HepG2 (cell line): ENCODE data around the gene CTSD. TPM values are rescaled to one million over a fixed set of nuclear protein-coding genes. Genes with fewer than 3 reads are reported as not detected.

Experiments used
- ATAC-seq: fragments of 200-7000 bp; cut with Tn5 transposase; 3 replicates; pipeline ENCODE4 v1.9.1; 2020; ENCODE audit warnings: mild to moderate bottlenecking, moderate library complexity
- BruUV-seq: library from RNA; stranded (reverse); fragments of 400-500 nt; replicated peaks from 2 replicates; lab custom pipeline; 2021; lab: Mats Ljungman, UMichigan
- CTCF ChIA-PET: fragments of 300-600 bp; formaldehyde crosslinking; extraction: SDS; loops from one replicate; lab custom pipeline; 2021; ENCODE audit warnings: low total read pairs, inconsistent platforms, low intra/inter-chr PET ratio; lab: Yijun Ruan, JAX
- POLR2A ChIA-PET: fragments of 350-600 bp; sonication (Branson Sonifier 250); formaldehyde crosslinking; loops from one replicate; lab custom pipeline; 2020; ENCODE audit warnings: antibody characterized with exemption, inconsistent platforms; lab: Yijun Ruan, JAX
- DNase-seq: peaks from one replicate; pipeline ENCODE4 v3.0.0-alpha.2; 2015; ENCODE audit warnings: low spot score
- FAIRE-seq: peaks from 3 replicates; lab custom pipeline; 2011; peaks lifted over from hg19 to GRCh38; lab: Jason Lieb, UNC
- H2AFZ ChIP-seq: one replicate; pipeline ENCODE4 v1.6.1; 2011; ENCODE audit warnings: low read length, inconsistent platforms
- H3K27ac ChIP-seq: fragments of 300-600 bp; 3 replicates; pipeline ENCODE4 v1.8.0; 2011; ENCODE audit warnings: mixed run types, mild to moderate bottlenecking, mixed read lengths, low read length, inconsistent platforms; ENCODE audit not compliant: insufficient read depth; ENCODE audit errors: extremely low read length
- H3K27me3 ChIP-seq, 2 experiments: fragments of 200-600 bp in 1 of 2; 2 replicates in 1 of 2; 3 replicates in 1 of 2; pipeline versions ENCODE4 v1.6.0 to v1.8.0; 2011; ENCODE audit warnings: low read length in 2 of 2, mild to moderate bottlenecking in 2 of 2, moderate library complexity in 2 of 2, inconsistent platforms in 1 of 2; ENCODE audit not compliant: insufficient read depth in 2 of 2, control insufficient read depth in 1 of 2
- H3K36me3 ChIP-seq, 2 experiments: fragments of 200-600 bp in 1 of 2; replicated peaks in 1 of 2; 2 replicates in 1 of 2; 3 replicates in 1 of 2; pipeline versions ENCODE4 v1.5.1 to v1.8.0; 2011; ENCODE audit warnings: low read length in 2 of 2, inconsistent platforms in 1 of 2; ENCODE audit not compliant: insufficient read depth in 2 of 2, control insufficient read depth in 1 of 2
- H3K4me1 ChIP-seq: 2 replicates; pipeline ENCODE4 v1.5.1; 2012; ENCODE audit warnings: low read length, inconsistent platforms; ENCODE audit not compliant: insufficient read depth
- H3K4me2 ChIP-seq: 2 replicates; pipeline ENCODE4 v1.6.0; 2011; ENCODE audit warnings: low read depth, low read length, inconsistent platforms
- H3K4me3 ChIP-seq, 3 experiments: fragments of 200-600 bp in 1 of 3; sonication (generic), shearing (Covaris generic) in 1 of 3; replicated peaks in 1 of 3; 2 replicates each; pipeline ENCODE4 v1.5.1; 2011 to 2016; ENCODE audit warnings: low read length in 3 of 3, inconsistent platforms in 2 of 3, low read depth in 2 of 3, mild to moderate bottlenecking in 2 of 3, control low read depth in 1 of 3, mixed read lengths in 1 of 3; ENCODE audit not compliant: insufficient read depth in 1 of 3
- H3K79me2 ChIP-seq: one replicate; pipeline ENCODE4 v1.6.1; 2011; ENCODE audit warnings: low read length, inconsistent platforms; ENCODE audit not compliant: insufficient read depth
- H3K9ac ChIP-seq: 2 replicates; pipeline ENCODE4 v1.6.0; 2011; ENCODE audit warnings: mild to moderate bottlenecking, low read depth, low read length, inconsistent platforms; ENCODE audit not compliant: insufficient read depth
- H3K9me3 ChIP-seq: 2 replicates; pipeline ENCODE4 v1.5.1; 2012; ENCODE audit warnings: mild to moderate bottlenecking, low read length
- H4K20me1 ChIP-seq: 2 replicates; pipeline ENCODE4 v1.6.0; 2011; ENCODE audit warnings: inconsistent platforms, mild to moderate bottlenecking, low read length, moderate library complexity; ENCODE audit not compliant: insufficient read depth
- HOXA9 ChIP-seq: sonication (generic); formaldehyde crosslinking; IDR thresholded peaks from 2 replicates; pipeline ENCODE4 v1.8.1; 2022; ENCODE audit warnings: missing genetic modification reagents, mild to moderate bottlenecking, moderate library complexity, borderline replicate concordance
- JDP2 ChIP-seq: sonication (generic); formaldehyde crosslinking; IDR thresholded peaks from 2 replicates; pipeline ENCODE4 v1.8.1; 2022; ENCODE audit warnings: missing genetic modification reagents, borderline replicate concordance
- NCOA2 ChIP-seq: sonication (generic); formaldehyde crosslinking; IDR thresholded peaks from 2 replicates; pipeline ENCODE4 v1.8.0; 2022; ENCODE audit warnings: inconsistent platforms
- PAX8 ChIP-seq: sonication (generic); formaldehyde crosslinking; IDR thresholded peaks from 2 replicates; pipeline ENCODE4 v1.8.0; 2022; ENCODE audit warnings: mild to moderate bottlenecking, missing genetic modification reagents, borderline replicate concordance
- PLRG1 ChIP-seq: fragments of 450-650 bp; conservative IDR thresholded peaks from 2 replicates; pipeline ENCODE4 v1.6.1; 2016
- POLR2A ChIP-seq, 2 experiments: IDR thresholded peaks; 2 replicates each; pipeline ENCODE4 v1.6.1; 2011; ENCODE audit warnings: low read depth in 2 of 2, low read length in 2 of 2, mild to moderate bottlenecking in 1 of 2, moderate library complexity in 1 of 2; ENCODE audit not compliant: insufficient read depth in 1 of 2
- SATB2 ChIP-seq: sonication (generic); formaldehyde crosslinking; IDR thresholded peaks from 2 replicates; pipeline ENCODE4 v1.5.0; 2020; ENCODE audit warnings: missing genetic modification reagents
- TARDBP ChIP-seq: sonication (generic); formaldehyde crosslinking; IDR thresholded peaks from 2 replicates; pipeline ENCODE4 v1.8.0; 2022; ENCODE audit warnings: mild to moderate bottlenecking, missing genetic modification reagents
- ZBTB3 ChIP-seq: sonication (generic); formaldehyde crosslinking; IDR thresholded peaks from 2 replicates; pipeline ENCODE4 v1.4.0; 2020; ENCODE audit warnings: low read depth, mild to moderate bottlenecking, moderate library complexity, missing genetic modification reagents, borderline replicate concordance
- ZFX ChIP-seq: sonication (generic); formaldehyde crosslinking; IDR thresholded peaks from 2 replicates; pipeline ENCODE4 v1.4.0; 2020; ENCODE audit warnings: mild to moderate bottlenecking, low read depth, missing genetic modification reagents, moderate library complexity
- ZNF251 ChIP-seq: sonication (generic); formaldehyde crosslinking; IDR thresholded peaks from 2 replicates; pipeline ENCODE4 v1.9.0; 2021; ENCODE audit warnings: mild to moderate bottlenecking, missing genetic modification reagents
- ZNF337 ChIP-seq: sonication (generic); formaldehyde crosslinking; IDR thresholded peaks from 2 replicates; pipeline ENCODE4 v1.5.1; 2020; ENCODE audit warnings: missing genetic modification reagents, low read depth, mild to moderate bottlenecking, borderline replicate concordance
- ZNF670 ChIP-seq: sonication (generic); formaldehyde crosslinking; IDR thresholded peaks from 2 replicates; pipeline ENCODE4 v1.8.0; 2022; ENCODE audit warnings: mild to moderate bottlenecking, missing genetic modification reagents, borderline replicate concordance
- ZNF713 ChIP-seq: sonication (generic); formaldehyde crosslinking; IDR thresholded peaks from 2 replicates; pipeline ENCODE4 v1.4.0; 2020; ENCODE audit warnings: mild to moderate bottlenecking, missing genetic modification reagents
- WGBS: methylation state at CpG from one replicate; pipeline ENCODE4 v1.1.6; 2017; ENCODE audit warnings: low lambda C conversion rate; 5-methylcytosine and 5-hydroxymethylcytosine counted together
- in situ Hi-C: cut with HindIII; loops from 2 replicates; pipeline ENCODE4 v1.10.0; 2017; ENCODE audit warnings: low pct_unique_long_range_greater_than_20kb; ENCODE audit not compliant: extremely low pct_ligation_motif_present
- intact Hi-C: fragments of 100-400 bp; cut with micrococcal nuclease; formaldehyde crosslinking; loops from one replicate; pipeline ENCODE4 v1.10.0; 2022; ENCODE audit not compliant: unreplicated experiment
- polyA plus RNA-seq, 8 experiments: library from polyadenylated mRNA; depleted of rRNA in 3 of 8; stranded (reverse) in 7 of 8; unstranded in 1 of 8; fragments of >200 nt; fragmentation: Illumina TruSeq in 4 of 8; extraction: Trizol in 4 of 8; gene quantifications; 2 replicates each; pipeline versions ENCODE4 v1.2.1 to v1.2.3, GENCODE V29; 2011 to 2016; ENCODE audit warnings: low read depth in 4 of 8, missing spikeins in 1 of 8, mixed read lengths in 1 of 8; ENCODE audit not compliant: insufficient read depth in 1 of 8
- total RNA-seq, 5 experiments: library from RNA; depleted of rRNA; stranded (reverse); fragments of >200 nt; fragmentation: Illumina TruSeq; extraction: Trizol; gene quantifications; 2 replicates each; pipeline ENCODE4 v1.2.3, GENCODE V29; 2016; ENCODE audit warnings: low read depth in 1 of 5
- TF ChIP-seq, protein P1 (sequence below): sonication (generic); formaldehyde crosslinking; IDR thresholded peaks from 2 replicates; pipeline ENCODE4 v1.5.0; 2020; ENCODE audit warnings: missing genetic modification reagents, mild to moderate bottlenecking, borderline replicate concordance
- TF ChIP-seq, protein P2 (sequence below): sonication (generic); formaldehyde crosslinking; IDR thresholded peaks from 2 replicates; pipeline ENCODE4 v1.8.1; 2023; ENCODE audit warnings: missing genetic modification reagents, inconsistent platforms, borderline replicate concordance
- TF ChIP-seq, protein P3 (sequence below): sonication (generic); formaldehyde crosslinking; IDR thresholded peaks from 2 replicates; pipeline ENCODE4 v1.5.1; 2020; ENCODE audit warnings: missing genetic modification reagents, mild to moderate bottlenecking, borderline replicate concordance

The CTSD gene
- total and polyA plus RNA-seq, 2 of the 13 experiments (the other 11 are each of a cell fraction or from before 2014, with no cell fraction given), result 143 to 230 TPM

DNA sequence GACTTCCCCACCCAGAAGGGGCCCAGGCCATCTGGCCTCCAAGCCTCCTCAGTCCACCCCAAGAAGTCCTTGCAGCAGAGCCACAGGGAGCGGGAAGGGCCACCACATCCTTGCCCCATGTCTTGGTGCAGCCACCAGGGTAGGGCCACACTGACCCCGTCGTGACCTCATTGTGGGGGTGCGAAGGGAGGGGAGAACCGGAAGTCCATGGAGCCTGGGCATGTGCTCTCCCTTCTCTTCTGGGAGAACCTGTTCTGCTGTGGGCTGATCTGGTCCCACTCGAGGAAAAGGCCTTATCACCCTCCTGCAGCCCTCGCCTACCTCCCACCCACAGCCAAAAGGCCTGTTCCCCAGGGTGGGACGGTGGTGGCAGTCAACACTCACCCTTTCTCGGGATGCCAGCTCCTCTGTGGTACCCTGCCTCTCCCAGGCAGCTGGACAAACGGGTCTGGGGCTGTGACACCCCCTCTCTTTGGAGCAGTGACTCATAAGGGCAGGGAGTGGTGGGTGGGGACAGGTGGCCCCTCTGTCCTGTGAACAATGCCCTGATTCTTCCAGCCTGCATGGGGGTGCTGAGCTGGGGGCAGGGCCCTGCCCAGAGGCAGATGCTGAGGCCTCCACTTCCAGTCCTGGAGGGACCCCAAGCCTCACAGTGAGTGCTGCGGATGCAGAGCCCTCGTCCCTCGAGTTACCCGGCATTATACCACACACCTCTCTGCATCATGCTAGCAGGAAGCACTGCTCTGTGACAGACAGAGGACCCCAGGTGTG is 14.6 kb upstream of the CTSD start:
- no peak overlapping the region for H3K9ac ChIP-seq
- no peak overlapping the region for H3K4me3 ChIP-seq
- 19% methylated on average over 8 of the region's 14 CpGs for WGBS
- FAIRE-seq (no peak), ATAC-seq (no peak), DNase-seq (no peak)
- H3K9me3 ChIP-seq, result no peaks in the 10 kb centered on the region
- no peak overlapping the region for H2AFZ ChIP-seq
- H3K27me3 ChIP-seq, result peaks cover 12 to 58% of the 10 kb centered on the region in 2 experiments
- in situ Hi-C loops (no loop called here), intact Hi-C loops (no loop called here)
- H3K4me1 ChIP-seq, result peaks cover 11% of the 10 kb centered on the region
- H3K79me2 ChIP-seq, result no peaks in the 10 kb centered on the region
- BruUV-seq, result no TSS peak
- no peaks in the 10 kb centered on the region for H4K20me1 ChIP-seq
- POLR2A ChIA-PET, result no interaction called here
- H3K4me2 ChIP-seq, result no peak overlapping the region
- TF ChIP-seq TARDBP (CRISPR knock-in tag), result no peak
- TF ChIP-seq ZNF251 (CRISPR knock-in tag), result no peak
- TF ChIP-seq ZNF713 (CRISPR knock-in tag), result no peak
- TF ChIP-seq HOXA9 (CRISPR knock-in tag), result no peak
- TF ChIP-seq, protein P1, sequence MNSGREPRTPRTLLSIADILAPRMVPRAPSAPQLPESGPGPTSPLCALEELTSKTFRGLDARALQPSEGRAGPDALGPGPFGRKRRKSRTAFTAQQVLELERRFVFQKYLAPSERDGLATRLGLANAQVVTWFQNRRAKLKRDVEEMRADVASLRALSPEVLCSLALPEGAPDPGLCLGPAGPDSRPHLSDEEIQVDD (CRISPR knock-in tag), result no peak
- no peak for TF ChIP-seq ZNF337 (CRISPR knock-in tag)
- no peak for TF ChIP-seq SATB2 (CRISPR knock-in tag)
- TF ChIP-seq POLR2A (IDR thresholded peaks at IDR 0.05; ENCODE audit: insufficient read depth in 1 of 2, low read depth in 2 of 2, low read length in 2 of 2), result no peak
- TF ChIP-seq PAX8 (CRISPR knock-in tag), result no peak
- TF ChIP-seq NCOA2 (CRISPR knock-in tag), result no peak
- no peak for TF ChIP-seq PLRG1
- no peak for TF ChIP-seq ZBTB3 (CRISPR knock-in tag)
- no peak for TF ChIP-seq JDP2 (CRISPR knock-in tag)
- no peak for TF ChIP-seq ZFX
- TF ChIP-seq, protein P2, sequence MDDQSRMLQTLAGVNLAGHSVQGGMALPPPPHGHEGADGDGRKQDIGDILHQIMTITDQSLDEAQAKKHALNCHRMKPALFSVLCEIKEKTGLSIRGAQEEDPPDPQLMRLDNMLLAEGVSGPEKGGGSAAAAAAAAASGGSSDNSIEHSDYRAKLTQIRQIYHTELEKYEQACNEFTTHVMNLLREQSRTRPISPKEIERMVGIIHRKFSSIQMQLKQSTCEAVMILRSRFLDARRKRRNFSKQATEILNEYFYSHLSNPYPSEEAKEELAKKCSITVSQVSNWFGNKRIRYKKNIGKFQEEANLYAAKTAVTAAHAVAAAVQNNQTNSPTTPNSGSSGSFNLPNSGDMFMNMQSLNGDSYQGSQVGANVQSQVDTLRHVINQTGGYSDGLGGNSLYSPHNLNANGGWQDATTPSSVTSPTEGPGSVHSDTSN, result no peak
- no peak for TF ChIP-seq ZNF670 (CRISPR knock-in tag)
- TF ChIP-seq, protein P3, sequence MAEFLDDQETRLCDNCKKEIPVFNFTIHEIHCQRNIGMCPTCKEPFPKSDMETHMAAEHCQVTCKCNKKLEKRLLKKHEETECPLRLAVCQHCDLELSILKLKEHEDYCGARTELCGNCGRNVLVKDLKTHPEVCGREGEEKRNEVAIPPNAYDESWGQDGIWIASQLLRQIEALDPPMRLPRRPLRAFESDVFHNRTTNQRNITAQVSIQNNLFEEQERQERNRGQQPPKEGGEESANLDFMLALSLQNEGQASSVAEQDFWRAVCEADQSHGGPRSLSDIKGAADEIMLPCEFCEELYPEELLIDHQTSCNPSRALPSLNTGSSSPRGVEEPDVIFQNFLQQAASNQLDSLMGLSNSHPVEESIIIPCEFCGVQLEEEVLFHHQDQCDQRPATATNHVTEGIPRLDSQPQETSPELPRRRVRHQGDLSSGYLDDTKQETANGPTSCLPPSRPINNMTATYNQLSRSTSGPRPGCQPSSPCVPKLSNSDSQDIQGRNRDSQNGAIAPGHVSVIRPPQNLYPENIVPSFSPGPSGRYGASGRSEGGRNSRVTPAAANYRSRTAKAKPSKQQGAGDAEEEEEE (CRISPR knock-in tag), result no peak
- H3K36me3 ChIP-seq, result no peaks in the 10 kb centered on the region
- CTCF ChIA-PET, result no interaction called here
- no peak overlapping the region for H3K27ac ChIP-seq
